ENCODE measurements around the gene BUD31.

The BUD31 gene

DNA sequence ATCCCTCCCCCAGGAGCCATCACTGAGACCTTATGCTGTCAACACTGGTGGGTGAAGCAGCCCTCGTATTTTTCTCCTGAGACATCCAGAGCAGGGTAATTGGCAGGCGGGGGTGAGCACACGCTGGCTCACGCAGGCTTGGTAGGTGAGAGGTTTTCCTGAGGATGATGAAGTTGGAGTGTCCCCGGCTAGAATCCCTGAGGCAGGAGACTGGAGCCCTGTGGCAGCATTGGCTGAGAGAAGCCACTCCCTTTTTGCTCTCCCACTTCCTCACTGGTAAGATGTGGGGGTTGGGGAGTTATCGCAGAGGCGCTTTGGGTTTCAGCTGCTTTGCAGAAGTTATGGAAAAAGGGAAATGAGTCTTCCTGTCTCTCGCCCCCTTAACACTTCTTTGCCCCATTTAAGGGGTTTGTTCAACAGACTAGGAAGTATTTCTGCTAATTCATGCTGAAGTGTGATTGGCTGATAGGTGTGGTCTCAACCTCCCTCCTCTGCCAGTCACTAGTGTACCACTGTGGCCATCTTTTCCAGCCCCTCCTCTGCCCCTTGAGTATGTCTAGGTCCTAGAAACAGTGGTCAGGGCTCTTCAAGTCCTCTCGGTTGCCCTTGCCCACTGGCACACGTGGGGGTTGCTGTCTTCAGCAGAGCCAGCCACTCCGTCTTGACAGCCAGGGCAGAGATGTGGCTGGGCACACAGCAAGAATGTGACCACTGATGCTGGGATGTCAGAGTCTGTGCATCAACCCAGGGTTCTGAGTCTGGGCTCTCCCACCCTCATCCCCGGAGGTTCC lies 28.5 kb upstream of the BUD31 start:
- CTCF ChIA-PET, result interaction anchor here (0.9 to 1.0 kb wide), 2 partner anchors 14 to 27 kb away, joined by 3 to 4 read pairs; no protein-coding TSS in a partner anchor
- peak; percentile 78 for DNase-seq (ENCODE audit: extremely low spot score)
- POLR2A ChIA-PET, result interaction anchor here (0.6 kb wide), 1 partner anchor 29 kb away, joined by 4 read pairs; the partner anchor contains the start of genes BUD31 and PDAP1
- TF ChIP-seq CTCF (IDR thresholded peaks at IDR 0.05; ENCODE audit: control extremely low read depth, extremely low read depth, low read depth, missing control alignments), result no peak

GRCh38 chr7:99380823-99381663 lies 27.7 kb upstream of the BUD31 start:
- peak; percentile 83 for DNase-seq (ENCODE audit: extremely low spot score)
- ChIA-PET POLR2A (interaction anchor here (0.6 kb wide), 1 partner anchor 28 kb away, joined by 4 read pairs; the partner anchor contains the start of genes BUD31 and PDAP1), CTCF (interaction anchor here (0.9 kb wide), 1 partner anchor 26 kb away, joined by 4 read pairs; no protein-coding TSS in a partner anchor)
- no peak for TF ChIP-seq CTCF (IDR thresholded peaks at IDR 0.05; ENCODE audit: control extremely low read depth, extremely low read depth, low read depth, missing control alignments)

GRCh38 chr7:99381664-99382075 lies 27.1 kb upstream of the BUD31 start:
- ChIA-PET CTCF (no interaction called here), POLR2A (no interaction called here)
- TF ChIP-seq CTCF (IDR thresholded peaks at IDR 0.05; ENCODE audit: control extremely low read depth, extremely low read depth, low read depth, missing control alignments), result no peak
- no peak for DNase-seq (ENCODE audit: extremely low spot score)

GRCh38 chr7:99383203-99383602 lies 25.6 kb upstream of the BUD31 start:
- no peak for TF ChIP-seq CTCF (IDR thresholded peaks at IDR 0.05; ENCODE audit: control extremely low read depth, extremely low read depth, low read depth, missing control alignments)
- CTCF ChIA-PET, result interaction anchor here (0.8 kb wide), 1 partner anchor 17 kb away, joined by 3 read pairs; no protein-coding TSS in a partner anchor
- POLR2A ChIA-PET, result no interaction called here
- DNase-seq (ENCODE audit: extremely low spot score), result no peak

- CTCF ChIA-PET, result no interaction called here
- no peak for TF ChIP-seq CTCF (IDR thresholded peaks at IDR 0.05; ENCODE audit: control extremely low read depth, extremely low read depth, low read depth, missing control alignments)
- no peak for DNase-seq (ENCODE audit: extremely low spot score)
- POLR2A ChIA-PET, result no interaction called here
These were observed 24.9 kb upstream of the BUD31 start for GRCh38 chr7:99383791-99384370.

GRCh38 chr7:99384523-99384922 lies 24.2 kb upstream of the BUD31 start:
- CTCF ChIA-PET, result no interaction called here
- POLR2A ChIA-PET, result no interaction called here
- no peak for DNase-seq (ENCODE audit: extremely low spot score)
- TF ChIP-seq CTCF (IDR thresholded peaks at IDR 0.05; ENCODE audit: control extremely low read depth, extremely low read depth, low read depth, missing control alignments), result no peak
